HG02870 (cell line): ENCODE data around the gene NMNAT1.
"Not testable (repeated sequence)": the region's sequence is repeated elsewhere in the genome, so short reads cannot be mapped to it uniquely, and the experiment has no call there.

Experiments used
- ATAC-seq: cut with Tn5 transposase; IDR thresholded peaks from one replicate; pipeline ENCODE4 v1.9.1; 2021; ENCODE audit warnings: mild to moderate bottlenecking, moderate library complexity; ENCODE audit not compliant: unreplicated experiment

The NMNAT1 gene

GRCh38 chr1:10014016-10014415, 70.7 kb downstream of the NMNAT1 start:
- ATAC-seq, result no peak

GRCh38 chr1:10019561-10019960, 76.3 kb downstream of the NMNAT1 start:
- ATAC-seq, result no peak

GRCh38 chr1:10020086-10020485, 76.8 kb downstream of the NMNAT1 start:
- no peak for ATAC-seq

GRCh38 chr1:10020678-10021077, 77.4 kb downstream of the NMNAT1 start:
- not testable (repeated sequence) for ATAC-seq

GRCh38 chr1:10021992-10022391, 78.7 kb downstream of the NMNAT1 start:
- not testable (repeated sequence) for ATAC-seq

- no peak for ATAC-seq
Observed at GRCh38 chr1:10022656-10023055, 79.4 kb downstream of the NMNAT1 start.

GRCh38 chr1:10025354-10025753, 82.1 kb downstream of the NMNAT1 start:
- no peak for ATAC-seq

- ATAC-seq, result no peak
Observed at GRCh38 chr1:10027027-10027426, 83.8 kb downstream of the NMNAT1 start.

- ATAC-seq, result not testable (repeated sequence)
Observed at GRCh38 chr1:10028956-10029500, 85.8 kb downstream of the NMNAT1 start.

GRCh38 chr1:10031461-10031860, 88.2 kb downstream of the NMNAT1 start:
- ATAC-seq, result no peak

GRCh38 chr1:10032590-10033358, 89.5 kb downstream of the NMNAT1 start, which contains the start of gene UBE4B:
UBE4B (plus strand) TSS chr1:10032958; CDS start chr1:10033671, 713 bp downstream.
- ATAC-seq, result peak; percentile 93

GRCh38 chr1:10033359-10033845, 90.1 kb downstream of the NMNAT1 start:
- ATAC-seq, result peak; percentile 22
